HG02759 (cell line): ENCODE results near the gene LAMB2.

Experiments used
- ATAC-seq: cut with Tn5 transposase; IDR thresholded peaks from one replicate; pipeline ENCODE4 v1.9.1; 2021; ENCODE audit warnings: mild to moderate bottlenecking, moderate library complexity; ENCODE audit not compliant: unreplicated experiment

LAMB2 gene

DNA sequence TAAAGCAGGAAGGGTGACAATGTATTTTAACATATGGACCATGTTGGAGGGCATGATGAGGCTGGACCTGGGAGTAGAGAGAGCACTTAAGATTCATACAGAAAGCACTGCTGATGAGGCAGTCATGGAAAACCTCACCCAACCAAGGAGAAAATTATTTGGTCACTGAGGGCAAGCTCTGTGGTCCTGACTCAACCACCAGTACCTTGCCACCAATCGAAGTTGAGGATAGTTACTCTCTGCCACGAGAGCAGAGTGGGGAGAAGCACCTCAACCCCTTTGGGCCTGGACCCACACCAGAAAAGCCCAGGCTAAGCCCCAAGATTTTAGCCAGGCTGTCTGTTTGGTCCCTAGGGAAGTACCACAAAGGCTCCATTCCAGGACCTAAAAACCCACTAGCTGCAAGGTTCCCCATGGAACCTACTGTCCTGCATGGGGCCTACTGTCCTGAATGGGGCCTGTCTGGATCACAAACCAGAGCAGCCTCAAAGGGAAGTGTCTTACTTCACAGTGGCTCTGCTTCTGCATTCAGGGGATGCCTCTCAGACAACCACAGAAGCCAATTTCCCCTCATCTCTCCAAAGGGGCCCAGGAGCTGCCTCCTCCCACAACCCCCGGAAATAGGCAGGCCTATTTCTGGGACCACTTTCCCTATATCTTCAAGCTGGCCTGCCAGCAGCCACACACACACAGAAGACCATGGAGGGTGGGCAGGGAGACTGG lies 29.1 kb upstream of the LAMB2 start:
- ATAC-seq, result no peak

GRCh38 chr3:49161197-49161596 lies 28.3 kb upstream of the LAMB2 start:
- ATAC-seq, result no peak

DNA sequence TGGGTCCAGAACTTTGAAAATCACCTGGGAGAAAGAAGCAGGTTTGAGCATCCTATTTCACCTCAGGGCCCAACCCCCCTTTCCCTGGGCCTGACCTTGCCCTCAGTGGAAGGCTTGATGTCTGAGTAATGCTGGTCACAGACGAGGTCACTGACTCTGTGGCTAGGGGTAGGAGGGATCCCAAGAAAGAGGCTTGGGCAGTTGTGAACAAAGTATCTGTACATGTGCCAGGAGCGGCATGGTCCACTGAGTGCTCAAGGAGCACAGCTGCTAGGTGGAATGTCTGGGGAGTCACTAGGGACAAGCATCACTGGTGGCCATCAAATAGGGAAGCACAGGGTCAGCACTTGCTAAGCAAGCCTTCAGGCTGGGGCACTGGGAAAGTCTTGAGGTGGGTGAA lies 25.9 kb upstream of the LAMB2 start:
- no peak for ATAC-seq

- ATAC-seq, result no peak
Measured at GRCh38 chr3:49158103-49158709, 25.4 kb upstream of the LAMB2 start.

DNA sequence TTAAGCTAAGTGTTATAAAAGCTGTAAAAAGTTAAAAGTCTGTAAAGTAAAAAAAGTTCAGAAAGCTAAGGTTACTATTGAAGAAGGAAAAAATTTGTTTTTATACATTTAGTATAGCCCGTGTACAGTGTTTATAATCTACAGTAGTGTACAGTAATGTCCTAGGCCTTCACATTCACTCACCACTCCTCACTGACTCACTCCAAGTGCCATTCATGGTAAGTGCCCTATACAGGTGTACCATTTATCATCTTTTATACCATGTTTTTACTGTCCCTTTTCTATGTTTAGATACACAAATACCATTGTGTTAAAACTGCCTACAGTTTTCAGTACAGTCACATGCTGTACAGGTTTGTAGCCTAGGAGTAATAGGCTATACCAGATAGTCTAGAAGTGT lies 24.4 kb upstream of the LAMB2 start:
- no peak for ATAC-seq

DNA sequence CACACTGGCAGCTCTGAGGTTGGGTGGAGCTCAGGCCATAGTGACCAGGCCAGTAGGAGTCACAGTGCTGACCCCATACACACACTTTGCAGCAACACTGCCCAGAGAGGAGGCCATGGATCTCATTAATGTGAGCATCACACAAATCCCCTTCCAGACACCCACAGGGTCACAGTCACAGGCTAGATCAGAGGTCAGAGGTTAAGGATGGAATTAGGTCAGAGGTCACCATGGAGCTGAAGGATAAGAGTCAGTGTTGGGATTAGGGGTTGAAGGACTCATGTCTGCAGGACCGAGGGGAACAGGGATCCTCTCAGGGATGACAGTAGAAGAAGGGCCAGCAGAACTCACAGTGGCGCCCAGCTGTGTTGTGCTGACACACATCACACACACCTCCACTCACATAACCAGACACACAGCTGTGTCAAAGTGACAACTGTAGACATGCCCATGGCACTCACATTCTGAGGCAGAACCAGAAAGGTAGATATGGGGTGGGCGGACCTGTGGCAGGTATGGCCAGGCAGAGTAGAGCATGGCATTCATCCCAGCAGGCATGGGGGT lies 20.6 kb upstream of the LAMB2 start:
- ATAC-seq, result no peak

- no peak for ATAC-seq
Measured at GRCh38 chr3:49151610-49152009, 18.8 kb upstream of the LAMB2 start.

DNA sequence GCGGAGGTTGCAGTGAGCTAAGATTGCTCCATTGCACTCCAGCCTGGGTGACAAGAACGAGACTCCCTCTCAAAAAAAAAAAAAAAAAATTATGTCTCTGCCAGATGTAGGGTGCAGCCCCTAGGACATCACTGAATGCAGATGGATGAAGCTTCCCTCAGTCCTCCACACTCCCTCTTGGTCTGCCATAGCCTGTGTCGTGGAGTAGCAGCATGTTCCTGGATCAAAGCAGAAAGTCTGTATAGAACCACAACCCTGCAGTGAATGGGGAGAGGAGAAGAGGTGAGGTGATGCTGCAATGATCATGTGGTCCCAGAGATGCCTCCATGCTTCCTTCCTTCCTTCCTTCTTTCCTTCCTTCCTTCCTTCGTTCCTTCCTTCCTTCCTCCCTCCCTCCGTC lies 15.3 kb upstream of the LAMB2 start:
- ATAC-seq, result no peak

- no peak for ATAC-seq
Measured at GRCh38 chr3:49140080-49140479, 7.2 kb upstream of the LAMB2 start.

GRCh38 chr3:49135499-49135898 lies 2.6 kb upstream of the LAMB2 start:
- no peak for ATAC-seq

GRCh38 chr3:49134471-49135265 lies 1.8 kb upstream of the LAMB2 start:
- no peak for ATAC-seq

DNA sequence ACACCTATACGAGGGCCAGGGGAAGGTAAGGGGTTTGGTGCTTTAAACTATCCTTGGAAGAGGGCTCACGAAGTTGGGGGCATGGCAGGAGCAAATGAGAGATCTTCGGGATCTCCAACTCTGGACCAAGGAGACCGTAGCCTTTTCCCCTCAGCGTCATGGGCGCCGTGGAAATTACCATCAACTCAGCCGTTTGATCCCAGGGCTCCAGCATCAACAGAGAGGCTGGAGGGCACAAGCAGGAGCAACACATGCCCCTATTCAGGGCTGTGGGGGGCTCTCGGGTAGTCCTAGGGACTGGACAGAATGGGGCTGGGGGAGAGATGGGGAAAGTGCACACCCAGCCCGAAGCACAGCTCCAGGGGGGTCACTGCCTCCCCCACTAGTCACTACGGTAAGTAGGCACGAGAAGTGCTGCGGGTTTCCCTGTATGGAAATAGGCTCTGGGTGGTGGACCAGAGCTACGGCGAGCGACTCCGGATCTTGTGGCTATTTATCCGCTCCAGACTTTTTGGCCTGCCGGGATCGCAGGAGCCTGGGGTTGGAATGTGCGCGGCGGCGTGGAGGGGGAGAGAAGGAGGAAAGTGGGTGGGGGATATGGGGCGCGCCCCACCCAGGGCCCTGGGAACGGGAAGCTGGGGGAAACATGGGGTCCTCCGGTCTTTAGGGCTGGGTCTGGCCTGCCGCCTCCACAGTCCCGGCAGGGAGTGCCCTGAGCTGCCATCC lies 539 bp upstream of the LAMB2 start:
- ATAC-seq, result no peak

- ATAC-seq, result no peak
Measured at GRCh38 chr3:49132073-49132436, 795 bp downstream of the LAMB2 start.

GRCh38 chr3:49131576-49131975 lies 1.3 kb downstream of the LAMB2 start:
- ATAC-seq, result no peak

GRCh38 chr3:49131040-49131439 lies 1.8 kb downstream of the LAMB2 start:
- no peak for ATAC-seq

GRCh38 chr3:49124991-49125670 lies 7.7 kb downstream of the LAMB2 start:
- no peak for ATAC-seq

DNA sequence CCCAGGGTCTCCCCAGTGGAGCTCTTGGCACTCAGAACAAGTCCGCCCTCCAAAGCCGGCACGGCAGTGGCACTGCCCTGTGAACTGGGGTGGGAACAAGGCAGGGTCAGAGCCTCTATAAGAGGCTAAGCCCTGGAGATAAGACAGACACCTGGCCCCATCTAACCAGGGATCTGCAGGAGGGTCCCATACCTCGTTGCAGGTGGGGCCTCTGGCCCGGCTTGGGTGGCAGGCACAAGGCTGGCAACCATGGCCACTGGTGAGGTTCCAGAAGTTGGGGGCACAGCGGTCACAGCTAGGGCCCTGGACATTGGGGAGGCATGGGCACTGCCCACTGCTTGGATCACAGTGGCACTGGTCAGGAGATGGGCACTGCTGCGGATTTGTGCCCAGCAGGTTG lies 8.6 kb downstream of the LAMB2 start:
- no peak for ATAC-seq

GRCh38 chr3:49123687-49124086 lies 9.2 kb downstream of the LAMB2 start:
- no peak for ATAC-seq

DNA sequence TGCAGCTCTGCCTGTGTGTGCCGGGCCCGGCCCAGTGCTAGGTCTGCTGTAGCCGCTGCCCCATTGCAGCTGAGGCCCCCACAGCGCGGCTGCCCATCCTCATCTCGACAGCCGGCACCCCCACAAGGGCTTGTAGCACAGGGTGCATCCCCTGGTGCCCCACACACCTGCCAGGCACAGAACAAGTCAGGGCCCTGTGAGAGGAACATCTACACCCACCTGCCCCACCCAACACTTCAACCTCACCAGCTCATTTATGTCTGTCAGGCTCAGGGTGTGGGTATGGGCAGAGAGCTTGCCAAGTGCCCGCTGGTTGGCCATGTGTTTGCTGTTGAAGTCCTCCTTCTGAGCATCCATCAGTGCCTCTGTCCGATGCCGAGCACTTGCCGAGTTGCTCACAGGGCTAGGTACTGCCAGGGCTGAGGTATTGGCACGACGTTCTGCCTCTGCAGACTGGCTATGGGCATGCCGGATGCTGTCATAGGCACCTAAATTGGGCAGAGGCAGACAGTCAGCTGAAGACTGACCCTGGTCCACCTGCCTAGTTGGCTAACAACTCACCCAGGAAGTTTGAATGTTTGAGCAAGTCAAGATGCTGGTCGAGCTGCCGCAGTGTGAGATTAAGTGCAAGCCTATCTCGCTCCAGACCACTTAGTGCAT lies 9.8 kb downstream of the LAMB2 start:
- no peak for ATAC-seq

DNA sequence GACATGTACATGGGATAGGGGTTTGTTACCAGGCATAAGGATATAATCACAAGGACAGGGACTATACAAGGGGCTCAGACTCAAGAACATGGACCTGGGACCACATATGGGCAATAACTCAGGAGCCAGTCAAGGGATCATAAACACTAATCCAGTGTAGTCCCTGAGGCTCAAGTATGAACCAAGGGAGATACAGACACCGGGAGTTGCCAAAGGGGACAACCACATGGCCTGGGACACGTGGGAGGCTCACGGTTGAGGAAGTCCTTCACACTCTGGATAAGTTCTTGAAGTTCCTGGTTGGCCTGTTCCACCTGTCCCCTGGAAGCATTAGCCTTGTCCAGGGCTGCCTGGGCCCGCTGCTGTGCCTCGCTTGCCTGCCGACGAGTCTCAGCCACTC lies 10.4 kb downstream of the LAMB2 start:
- no peak for ATAC-seq
